NB4 (cell line): ENCODE results near the gene FUBP3.

ENCODE experiments used
- POLR2A ChIP-seq: IDR thresholded peaks from 2 replicates; pipeline ENCODE4 v1.6.1; 2011; ENCODE audit warnings: mild to moderate bottlenecking; ENCODE audit not compliant: insufficient read length; ENCODE audit errors: extremely low read depth
- TF ChIP-seq, protein P1 (sequence below): IDR thresholded peaks from one replicate; pipeline ENCODE4 v1.5.1; 2012; ENCODE audit warnings: low read depth, low read length

DNA sequence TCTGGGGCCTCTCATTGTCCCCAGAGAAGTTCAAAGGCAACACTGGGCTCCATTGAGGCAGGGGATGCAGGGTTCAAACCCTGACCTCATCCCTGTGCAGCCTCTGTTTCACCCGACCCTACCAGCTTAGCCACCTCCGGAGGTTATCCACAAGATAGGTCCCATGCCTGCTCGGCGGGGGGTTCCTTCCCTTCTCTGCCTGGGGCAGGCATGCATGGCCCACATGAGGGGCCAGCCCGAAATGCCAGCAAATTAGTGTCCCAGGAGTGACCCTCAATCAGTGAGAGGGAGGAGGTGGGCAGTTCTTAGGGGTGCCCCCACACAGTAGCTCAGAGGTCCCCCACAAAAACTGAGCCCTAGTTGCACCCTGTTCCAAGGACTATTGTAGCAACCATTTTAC lies 24.8 kb upstream of the FUBP3 start:
- TF ChIP-seq, protein P1, sequence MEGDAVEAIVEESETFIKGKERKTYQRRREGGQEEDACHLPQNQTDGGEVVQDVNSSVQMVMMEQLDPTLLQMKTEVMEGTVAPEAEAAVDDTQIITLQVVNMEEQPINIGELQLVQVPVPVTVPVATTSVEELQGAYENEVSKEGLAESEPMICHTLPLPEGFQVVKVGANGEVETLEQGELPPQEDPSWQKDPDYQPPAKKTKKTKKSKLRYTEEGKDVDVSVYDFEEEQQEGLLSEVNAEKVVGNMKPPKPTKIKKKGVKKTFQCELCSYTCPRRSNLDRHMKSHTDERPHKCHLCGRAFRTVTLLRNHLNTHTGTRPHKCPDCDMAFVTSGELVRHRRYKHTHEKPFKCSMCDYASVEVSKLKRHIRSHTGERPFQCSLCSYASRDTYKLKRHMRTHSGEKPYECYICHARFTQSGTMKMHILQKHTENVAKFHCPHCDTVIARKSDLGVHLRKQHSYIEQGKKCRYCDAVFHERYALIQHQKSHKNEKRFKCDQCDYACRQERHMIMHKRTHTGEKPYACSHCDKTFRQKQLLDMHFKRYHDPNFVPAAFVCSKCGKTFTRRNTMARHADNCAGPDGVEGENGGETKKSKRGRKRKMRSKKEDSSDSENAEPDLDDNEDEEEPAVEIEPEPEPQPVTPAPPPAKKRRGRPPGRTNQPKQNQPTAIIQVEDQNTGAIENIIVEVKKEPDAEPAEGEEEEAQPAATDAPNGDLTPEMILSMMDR = no peak
- TF ChIP-seq POLR2A = no peak
